HS-5 (cell line): ENCODE data around the gene TNXB.
"Not testable (repeated sequence)": the region's sequence is repeated elsewhere in the genome, so short reads cannot be mapped to it uniquely, and the experiment has no call there.

ENCODE experiments used
- DNase-seq: peaks from one replicate; pipeline ENCODE4 v3.0.0-alpha.2; 2012; ENCODE audit warnings: low read depth

The TNXB gene

GRCh38 chr6:32003301-32003700, 105.8 kb downstream of the TNXB start:
- not testable (repeated sequence) for DNase-seq

- DNase-seq, result not testable (repeated sequence)
These were observed 106.4 kb downstream of the TNXB start for GRCh38 chr6:32002546-32003268.

- not testable (repeated sequence) for DNase-seq
These were observed 112.8 kb downstream of the TNXB start for GRCh38 chr6:31996385-31996784.

- DNase-seq, result not testable (repeated sequence)
These were observed 114.7 kb downstream of the TNXB start for GRCh38 chr6:31994421-31994820.
